Esophagus muscularis mucosa (tissue), 4 donors: Measurements from ENCODE around the gene CAPZA1. TPM values are rescaled to one million over a fixed set of nuclear protein-coding genes. Genes with fewer than 3 reads are reported as not detected.
A peak's percentile ranks its signal among the peaks of the same experiment; 100 is the strongest.

ENCODE experiments used
- DNase-seq: peaks from one replicate; pipeline ENCODE4 v3.0.0-alpha.2; 2017; ENCODE audit errors: extremely low spot score
- H3K27ac ChIP-seq, 4 donors: fragments of 200-600 bp; sonication (generic); replicated peaks in 1 of 4; 1 replicate in 3 of 4; 2 replicates in 1 of 4; pipeline ENCODE4 v1.5.1; 2016 to 2019; ENCODE audit warnings: mild to moderate bottlenecking in 1 of 4
- H3K27me3 ChIP-seq, 4 donors: fragments of 200-600 bp; sonication (generic); one replicate each; pipeline versions ENCODE4 v1.5.1 to v1.6.0; 2016 to 2019
- H3K36me3 ChIP-seq, 4 donors: fragments of 200-600 bp; sonication (generic); one replicate each; pipeline ENCODE4 v1.5.1; 2016 to 2019
- H3K4me1 ChIP-seq, 4 donors: fragments of 200-600 bp; sonication (generic); one replicate each; pipeline ENCODE4 v1.5.1; 2016 to 2019
- H3K4me3 ChIP-seq, 4 donors: fragments of 200-600 bp; sonication (generic); 1 replicate in 2 of 4; 2 replicates in 2 of 4; pipeline ENCODE4 v1.5.1; 2016 to 2019; ENCODE audit warnings: mild to moderate bottlenecking in 4 of 4, moderate library complexity in 1 of 4
- H3K9me3 ChIP-seq, 4 donors: fragments of 200-600 bp; sonication (generic); 1 replicate in 3 of 4; 2 replicates in 1 of 4; pipeline ENCODE4 v1.5.1; 2016 to 2019
- CTCF ChIP-seq, 3 experiments: fragments of 200-600 bp in 2 of 3; fragments of 450-650 bp in 1 of 3; sonication (generic) in 2 of 3; IDR thresholded peaks; one replicate each; pipeline ENCODE4 v1.5.1; 2017 to 2019; ENCODE audit warnings: antibody characterized with exemption in 3 of 3, mild to moderate bottlenecking in 2 of 3, moderate library complexity in 1 of 3
- EP300 ChIP-seq: sonication (generic); formaldehyde crosslinking; IDR thresholded peaks from one replicate; pipeline ENCODE4 v1.6.1; 2017; ENCODE audit warnings: antibody characterized with exemption
- POLR2A ChIP-seq: fragments of 450-650 bp; IDR thresholded peaks from one replicate; pipeline ENCODE4 v1.6.1; 2017; ENCODE audit warnings: antibody characterized with exemption, moderate library complexity, mild to moderate bottlenecking, low read depth
- POLR2AphosphoS5 ChIP-seq, 2 donors: sonication (generic); formaldehyde crosslinking; IDR thresholded peaks; one replicate each; pipeline ENCODE4 v1.6.1; 2017; ENCODE audit warnings: antibody characterized with exemption in 2 of 2
- WGBS: methylation state at CpG from one replicate; pipeline ENCODE4 v1.1.5; 2018; 5-methylcytosine and 5-hydroxymethylcytosine counted together
- intact Hi-C: fragments of 100-400 bp; cut with DNase I; formaldehyde crosslinking; loops from one replicate; pipeline ENCODE4 v1.15.1; 2023
- total RNA-seq, 4 donors: library from RNA; depleted of rRNA; stranded (reverse); fragments of >200 nt; gene quantifications; one replicate each; pipeline versions ENCODE4 v1.1.0 to v1.2.1, GENCODE V29; 2016

CAPZA1 gene
- total RNA-seq, 4 donors from 2014 or later: 61.9 to 77.5 (median 69.1) TPM

GRCh38 chr1:112712191-112712590 lies 92.6 kb downstream of the CAPZA1 start:
- no peaks in the 10 kb centered on the region for H3K9me3 ChIP-seq
- WGBS: 84% methylated on average over 7 of the region's 7 CpGs
- peaks cover 0 to 5% (median 0%) of the 10 kb centered on the region in 4 donors for H3K36me3 ChIP-seq
- H3K4me1 ChIP-seq: peaks cover 22 to 42% (median 31%) of the 10 kb centered on the region in 4 donors
- no peak for DNase-seq
- H3K4me3 ChIP-seq: no peak overlapping the region
- H3K27ac ChIP-seq: no peak overlapping the region
- intact Hi-C loops: loop anchor here (10.0 kb wide), 1 partner anchor 333 kb away; no protein-coding TSS in a partner anchor
- TF ChIP-seq POLR2AphosphoS5 (IDR thresholded peaks at IDR 0.05): no peak
- no peak for TF ChIP-seq EP300
- no peak for TF ChIP-seq CTCF (IDR thresholded peaks at IDR 0.05)
- no peak for TF ChIP-seq POLR2A
- H3K27me3 ChIP-seq: no peaks in the 10 kb centered on the region

GRCh38 chr1:112712701-112713128 lies 93.1 kb downstream of the CAPZA1 start:
- WGBS: 83% methylated on average over 8 of the region's 9 CpGs
- Histone ChIP-seq H3K9me3 (no peaks in the 10 kb centered on the region), H3K27me3 (no peaks in the 10 kb centered on the region), H3K36me3 (peaks cover 0 to 5% (median 0%) of the 10 kb centered on the region in 4 donors), H3K4me3 (no peak overlapping the region), H3K27ac (no peak overlapping the region), H3K4me1 (peaks cover 19 to 37% (median 27%) of the 10 kb centered on the region in 4 donors)
- intact Hi-C loops: loop anchor here (10.0 kb wide), 1 partner anchor 332 kb away; no protein-coding TSS in a partner anchor
- no peak for DNase-seq
- TF ChIP-seq POLR2AphosphoS5 (IDR thresholded peaks at IDR 0.05) (no peak), POLR2A (no peak), EP300 (no peak), CTCF (IDR thresholded peaks at IDR 0.05) (no peak)

GRCh38 chr1:112713466-112714312 lies 94.1 kb downstream of the CAPZA1 start:
- peaks cover 16 to 38% (median 28%) of the 10 kb centered on the region in 4 donors for H3K4me1 ChIP-seq
- DNase-seq: no peak
- 60% methylated on average over 14 of the region's 14 CpGs for WGBS
- H3K27ac ChIP-seq: peak overlapping the region in 1 of 4 donors; percentile 75
- no peaks in the 10 kb centered on the region for H3K9me3 ChIP-seq
- peaks cover 0 to 5% (median 0%) of the 10 kb centered on the region in 4 donors for H3K36me3 ChIP-seq
- intact Hi-C loops: loop anchor here (10.0 kb wide), 1 partner anchor 331 kb away; no protein-coding TSS in a partner anchor
- H3K4me3 ChIP-seq: peak overlapping the region; percentile 68 to 81 (median 71)
- TF ChIP-seq CTCF (IDR thresholded peaks at IDR 0.05) (no peak), POLR2A (no peak), EP300 (no peak), POLR2AphosphoS5 (IDR thresholded peaks at IDR 0.05) (no peak)
- H3K27me3 ChIP-seq: peaks cover 0 to under 1% (median 0%) of the 10 kb centered on the region in 4 donors

GRCh38 chr1:112714313-112715263 lies 95.0 kb downstream of the CAPZA1 start:
- peaks cover 0 to 5% (median 0%) of the 10 kb centered on the region in 4 donors for H3K36me3 ChIP-seq
- no peak for DNase-seq
- H3K9me3 ChIP-seq: no peaks in the 10 kb centered on the region
- H3K4me1 ChIP-seq: peaks cover 18 to 44% (median 33%) of the 10 kb centered on the region in 4 donors
- 0% methylated on average over 25 of the region's 86 CpGs for WGBS
- peak overlapping the region; percentile 65 to 81 (median 75) for H3K27ac ChIP-seq
- intact Hi-C loops: loop anchor here (5.0 to 10.0 kb wide), 3 partner anchors 243 to 358 kb away; partner anchors contain the start of genes LRIG2 and SLC16A1
- peaks cover 0 to 10% (median 0%) of the 10 kb centered on the region in 4 donors for H3K27me3 ChIP-seq
- no peak for TF ChIP-seq EP300
- no peak for TF ChIP-seq POLR2AphosphoS5 (IDR thresholded peaks at IDR 0.05)
- no peak for TF ChIP-seq POLR2A
- TF ChIP-seq CTCF (IDR thresholded peaks at IDR 0.05): no peak
- peak overlapping the region; percentile 68 to 81 (median 71) for H3K4me3 ChIP-seq
